Measurements from ENCODE around the gene PGAP3. TPM values are rescaled to one million over a fixed set of nuclear protein-coding genes. Genes with fewer than 3 reads are reported as not detected.
A peak's percentile ranks its signal among the peaks of the same experiment; 100 is the strongest.

Gene PGAP3
- total RNA-seq, 1 donor from 2014 or later = 11.2 TPM

- TF ChIP-seq, protein P1, sequence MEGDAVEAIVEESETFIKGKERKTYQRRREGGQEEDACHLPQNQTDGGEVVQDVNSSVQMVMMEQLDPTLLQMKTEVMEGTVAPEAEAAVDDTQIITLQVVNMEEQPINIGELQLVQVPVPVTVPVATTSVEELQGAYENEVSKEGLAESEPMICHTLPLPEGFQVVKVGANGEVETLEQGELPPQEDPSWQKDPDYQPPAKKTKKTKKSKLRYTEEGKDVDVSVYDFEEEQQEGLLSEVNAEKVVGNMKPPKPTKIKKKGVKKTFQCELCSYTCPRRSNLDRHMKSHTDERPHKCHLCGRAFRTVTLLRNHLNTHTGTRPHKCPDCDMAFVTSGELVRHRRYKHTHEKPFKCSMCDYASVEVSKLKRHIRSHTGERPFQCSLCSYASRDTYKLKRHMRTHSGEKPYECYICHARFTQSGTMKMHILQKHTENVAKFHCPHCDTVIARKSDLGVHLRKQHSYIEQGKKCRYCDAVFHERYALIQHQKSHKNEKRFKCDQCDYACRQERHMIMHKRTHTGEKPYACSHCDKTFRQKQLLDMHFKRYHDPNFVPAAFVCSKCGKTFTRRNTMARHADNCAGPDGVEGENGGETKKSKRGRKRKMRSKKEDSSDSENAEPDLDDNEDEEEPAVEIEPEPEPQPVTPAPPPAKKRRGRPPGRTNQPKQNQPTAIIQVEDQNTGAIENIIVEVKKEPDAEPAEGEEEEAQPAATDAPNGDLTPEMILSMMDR (IDR thresholded peaks at IDR 0.05; ENCODE audit: unreplicated experiment) = no peak
- H3K4me3 Mint-ChIP-seq (ENCODE audit: unreplicated experiment) = no peak overlapping the region
- peaks cover 31% of the 10 kb centered on the region for H3K27me3 Mint-ChIP-seq (ENCODE audit: unreplicated experiment)
- H3K27ac Mint-ChIP-seq (ENCODE audit: unreplicated experiment) = no peak overlapping the region
- peaks cover 4% of the 10 kb centered on the region for H3K4me1 Mint-ChIP-seq (ENCODE audit: unreplicated experiment)
- no peaks in the 10 kb centered on the region for H3K9me3 Mint-ChIP-seq (ENCODE audit: unreplicated experiment)
- H3K36me3 Mint-ChIP-seq (ENCODE audit: low read depth, unreplicated experiment) = peaks cover 5% of the 10 kb centered on the region
- DNase-seq (ENCODE audit: low spot score) = no peak
These were observed 17.1 kb downstream of the PGAP3 start for GRCh38 chr17:39670746-39671145.

- TF ChIP-seq, protein P1 (IDR thresholded peaks at IDR 0.05; ENCODE audit: unreplicated experiment) = no peak
- Mint-ChIP-seq H3K36me3 (ENCODE audit: low read depth, unreplicated experiment) (peaks cover 5% of the 10 kb centered on the region), H3K9me3 (ENCODE audit: unreplicated experiment) (no peaks in the 10 kb centered on the region), H3K4me3 (ENCODE audit: unreplicated experiment) (no peak overlapping the region), H3K27ac (ENCODE audit: unreplicated experiment) (no peak overlapping the region), H3K4me1 (ENCODE audit: unreplicated experiment) (peaks cover 4% of the 10 kb centered on the region), H3K27me3 (ENCODE audit: unreplicated experiment) (peaks cover 27% of the 10 kb centered on the region)
- no peak for DNase-seq (ENCODE audit: low spot score)
These were observed 17.7 kb downstream of the PGAP3 start for GRCh38 chr17:39669897-39670735.

GRCh38 chr17:39667945-39668924 is 19.6 kb downstream of the PGAP3 start, which contains the start of gene PNMT:
PNMT (plus strand) TSS chr17:39668453; CDS start chr17:39668476, 23 bp downstream.
- Mint-ChIP-seq H3K36me3 (ENCODE audit: low read depth, unreplicated experiment) (peaks cover 5% of the 10 kb centered on the region), H3K4me3 (ENCODE audit: unreplicated experiment) (peak within 1 kb of the TSS; percentile 31), H3K27ac (ENCODE audit: unreplicated experiment) (no peak within 1 kb of the TSS), H3K4me1 (ENCODE audit: unreplicated experiment) (peaks cover 4% of the 10 kb centered on the region), H3K9me3 (ENCODE audit: unreplicated experiment) (no peaks in the 10 kb centered on the region), H3K27me3 (ENCODE audit: unreplicated experiment) (peaks cover 30% of the 10 kb centered on the region)
- DNase-seq (ENCODE audit: low spot score) = peak; percentile 80
- TF ChIP-seq, protein P1 (IDR thresholded peaks at IDR 0.05; ENCODE audit: unreplicated experiment) = peak; percentile 65

DNA sequence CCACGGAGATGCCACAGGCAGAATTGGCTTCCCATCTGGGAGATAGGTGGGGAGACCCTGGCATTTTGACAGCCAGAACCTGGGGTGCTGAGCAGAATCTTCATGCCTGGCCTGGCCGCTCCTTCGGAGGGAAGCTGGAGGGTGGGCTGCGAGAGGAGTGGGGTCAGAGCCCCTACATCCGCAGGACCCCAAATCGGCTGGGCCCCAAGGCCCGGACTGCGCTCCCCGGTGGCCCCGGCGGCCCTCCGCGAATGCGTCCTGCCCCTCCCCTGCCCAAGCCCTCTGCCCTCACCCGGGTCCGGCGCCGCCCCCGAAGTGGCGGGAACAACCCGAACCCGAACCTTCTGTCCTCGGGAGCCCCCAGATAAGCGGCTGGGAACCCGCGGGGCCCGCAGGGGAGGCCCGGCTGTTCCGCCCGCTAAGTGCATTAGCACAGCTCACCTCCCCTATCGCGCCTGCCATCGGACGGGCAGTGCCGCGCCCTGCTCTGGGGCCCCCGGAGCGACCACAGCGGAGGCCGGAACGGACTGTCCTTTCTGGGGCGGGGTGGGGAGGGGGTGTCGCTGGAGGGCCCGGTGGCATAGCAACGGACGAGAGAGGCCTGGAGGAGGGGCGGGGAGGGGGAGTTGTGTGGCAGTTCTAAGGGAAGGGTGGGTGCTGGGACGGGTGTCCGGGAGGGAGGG is 20.5 kb downstream of the PGAP3 start:
- H3K36me3 Mint-ChIP-seq (ENCODE audit: low read depth, unreplicated experiment) = peaks cover 5% of the 10 kb centered on the region
- H3K4me1 Mint-ChIP-seq (ENCODE audit: unreplicated experiment) = peaks cover 4% of the 10 kb centered on the region
- no peaks in the 10 kb centered on the region for H3K9me3 Mint-ChIP-seq (ENCODE audit: unreplicated experiment)
- H3K4me3 Mint-ChIP-seq (ENCODE audit: unreplicated experiment) = no peak overlapping the region
- TF ChIP-seq, protein P1 (IDR thresholded peaks at IDR 0.05; ENCODE audit: unreplicated experiment) = no peak
- no peak overlapping the region for H3K27ac Mint-ChIP-seq (ENCODE audit: unreplicated experiment)
- H3K27me3 Mint-ChIP-seq (ENCODE audit: unreplicated experiment) = peaks cover 28% of the 10 kb centered on the region
- DNase-seq (ENCODE audit: low spot score) = no peak
